Stomach (tissue), 4 donors: ENCODE results near the gene ANKRD6.

Experiments used
- CTCF ChIP-seq, 7 experiments: fragments of 450-650 bp in 4 of 7; fragments of 200-600 bp in 3 of 7; sonication (generic) in 3 of 7; IDR thresholded peaks; one replicate each; pipeline ENCODE4 v1.5.1; 2016 to 2019; ENCODE audit warnings: antibody characterized with exemption in 7 of 7, control low read depth in 2 of 7, mild to moderate bottlenecking in 1 of 7
- EP300 ChIP-seq: sonication (generic); formaldehyde crosslinking; IDR thresholded peaks from one replicate; pipeline ENCODE4 v1.6.1; 2017; ENCODE audit warnings: antibody characterized with exemption
- POLR2AphosphoS5 ChIP-seq, 3 donors: sonication (generic); formaldehyde crosslinking; IDR thresholded peaks; one replicate each; pipeline ENCODE4 v1.6.1; 2016; ENCODE audit warnings: antibody characterized with exemption in 3 of 3

DNA sequence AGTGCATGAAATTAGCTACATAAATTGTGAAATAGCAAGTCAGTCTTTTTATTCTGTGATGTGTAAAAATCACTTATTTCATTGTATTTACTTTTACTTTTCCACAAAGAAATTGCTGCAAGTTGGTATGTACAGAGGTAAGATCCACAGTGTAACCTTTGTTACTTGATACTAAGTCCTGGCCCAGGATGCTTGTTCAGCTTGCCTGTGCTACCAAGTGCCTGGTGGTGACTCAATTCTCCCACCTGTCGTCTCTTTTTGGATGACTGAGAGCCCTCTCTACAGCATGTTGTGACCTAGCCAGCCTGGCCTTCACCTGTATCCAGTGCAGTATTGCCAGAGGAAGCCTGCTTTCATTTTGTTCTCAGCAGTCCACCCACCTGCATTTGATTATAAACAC is 54.9 kb downstream of the ANKRD6 start:
- no peak for TF ChIP-seq CTCF (IDR thresholded peaks at IDR 0.05)
- TF ChIP-seq EP300 = no peak
- no peak for TF ChIP-seq POLR2AphosphoS5 (IDR thresholded peaks at IDR 0.05)
